CD4-positive, alpha-beta T cell treated with Interleukin-6 at 100 ng/mL for 8 hours (primary cell): ENCODE data around the gene SYPL2.
"Not testable (repeated sequence)": the region's sequence is repeated elsewhere in the genome, so short reads cannot be mapped to it uniquely, and the experiment has no call there.

Source experiments
- DNase-seq: peaks from one replicate; pipeline ENCODE4 v3.0.0-alpha.2; 2020; ENCODE audit warnings: mixed read lengths, low spot score

SYPL2 gene

GRCh38 chr1:109472779-109473178 lies 6.4 kb downstream of the SYPL2 start:
- DNase-seq: no peak

DNA sequence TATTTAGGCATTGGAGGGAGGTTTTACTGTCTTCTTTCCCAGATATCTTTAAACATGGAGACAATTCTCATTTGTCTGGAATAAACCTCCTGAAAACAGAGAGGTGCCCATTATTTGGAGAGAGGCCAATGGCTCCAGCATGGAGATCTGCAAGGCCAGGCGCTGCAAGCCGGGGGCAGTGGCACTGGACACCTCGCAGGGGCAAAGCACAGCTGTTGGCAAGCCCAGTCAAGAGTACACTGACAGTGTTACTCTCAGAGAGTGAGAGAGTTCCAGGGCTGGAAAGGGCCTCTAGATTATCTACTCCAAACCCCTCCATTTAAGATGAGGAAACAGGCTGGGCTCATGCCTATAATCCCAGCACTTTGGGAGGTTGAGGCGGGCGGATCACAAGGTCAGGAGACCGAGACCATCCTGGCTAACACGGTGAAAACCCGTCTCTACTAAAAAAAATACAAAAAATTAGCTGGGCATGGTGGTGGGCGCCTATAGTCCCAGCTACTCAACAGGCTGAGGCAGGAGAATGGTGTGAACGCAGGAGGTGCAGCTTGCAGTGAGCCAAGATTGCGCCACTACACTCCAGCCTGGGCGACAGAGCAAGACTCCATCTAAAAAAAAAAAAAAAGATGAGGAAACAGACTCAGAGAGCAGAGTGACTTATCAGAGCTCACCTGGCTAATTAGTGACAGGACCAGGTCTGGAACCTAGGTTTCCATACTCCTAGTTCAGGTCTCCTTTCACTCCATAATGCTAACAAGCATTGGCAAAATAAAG lies 7.1 kb downstream of the SYPL2 start:
- DNase-seq: not testable (repeated sequence)

GRCh38 chr1:109474697-109475096 lies 8.4 kb downstream of the SYPL2 start:
- DNase-seq: no peak

GRCh38 chr1:109475261-109475660 lies 8.9 kb downstream of the SYPL2 start:
- DNase-seq: no peak

GRCh38 chr1:109476825-109477224 lies 10.5 kb downstream of the SYPL2 start:
- no peak for DNase-seq

GRCh38 chr1:109477821-109478220 lies 11.5 kb downstream of the SYPL2 start:
- no peak for DNase-seq

DNA sequence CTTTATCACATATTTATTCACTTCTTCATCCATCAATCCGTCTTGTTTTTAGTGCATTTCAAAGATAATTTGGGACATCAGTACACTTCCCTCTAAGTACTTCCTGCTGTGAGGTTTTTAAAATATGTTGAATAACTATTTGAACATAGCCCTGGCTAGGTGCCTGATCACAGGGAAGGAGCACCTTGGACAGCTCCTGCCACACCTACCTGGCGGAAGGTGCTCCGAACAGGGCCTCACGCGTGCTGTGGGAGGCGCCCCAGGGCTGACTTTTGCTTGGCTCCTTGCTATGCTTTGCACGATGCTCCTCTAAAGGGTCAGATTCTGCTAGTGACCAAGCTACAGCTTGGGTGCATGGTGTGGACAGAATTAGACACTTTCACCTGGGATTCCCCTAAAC lies 12.5 kb downstream of the SYPL2 start:
- DNase-seq: no peak

DNA sequence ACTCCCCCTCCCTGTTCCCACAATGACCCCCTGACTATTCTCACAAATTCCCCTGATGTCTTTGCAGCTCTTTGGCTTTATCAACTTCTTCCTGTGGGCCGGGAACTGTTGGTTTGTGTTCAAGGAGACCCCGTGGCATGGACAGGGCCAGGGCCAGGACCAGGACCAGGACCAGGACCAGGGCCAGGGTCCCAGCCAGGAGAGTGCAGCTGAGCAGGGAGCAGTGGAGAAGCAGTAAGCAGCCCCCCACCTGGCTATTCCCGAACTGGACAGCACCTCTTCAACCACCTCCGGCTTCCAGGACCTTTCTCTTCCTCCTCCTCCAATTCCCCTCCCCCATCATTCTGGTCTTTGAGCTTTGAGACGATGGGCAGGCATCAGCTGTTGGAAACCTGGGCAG lies 13.0 kb downstream of the SYPL2 start:
- DNase-seq: no peak

GRCh38 chr1:109479901-109480300 lies 13.6 kb downstream of the SYPL2 start:
- DNase-seq: no peak

DNA sequence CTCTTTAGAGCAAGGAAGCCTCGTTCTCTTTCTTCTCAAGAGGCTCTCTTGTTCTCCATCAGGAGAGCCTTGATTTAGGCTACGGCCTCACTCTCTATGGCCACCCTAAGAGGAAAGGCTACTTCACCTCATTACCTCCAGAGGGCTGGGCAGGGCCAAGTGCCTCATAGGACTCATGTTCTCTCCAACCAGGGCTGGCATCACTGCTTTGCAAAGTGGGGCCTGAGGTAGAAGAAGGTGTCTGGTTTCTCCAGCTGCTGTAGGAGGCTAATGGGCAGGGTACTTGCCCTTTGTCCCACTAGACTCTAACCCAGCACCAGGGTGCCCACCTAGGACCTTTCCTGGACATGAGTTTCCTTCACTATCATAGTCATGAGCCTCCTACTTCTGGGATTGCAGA lies 15.3 kb downstream of the SYPL2 start:
- no peak for DNase-seq

GRCh38 chr1:109482242-109482641 lies 15.9 kb downstream of the SYPL2 start:
- DNase-seq: no peak

DNA sequence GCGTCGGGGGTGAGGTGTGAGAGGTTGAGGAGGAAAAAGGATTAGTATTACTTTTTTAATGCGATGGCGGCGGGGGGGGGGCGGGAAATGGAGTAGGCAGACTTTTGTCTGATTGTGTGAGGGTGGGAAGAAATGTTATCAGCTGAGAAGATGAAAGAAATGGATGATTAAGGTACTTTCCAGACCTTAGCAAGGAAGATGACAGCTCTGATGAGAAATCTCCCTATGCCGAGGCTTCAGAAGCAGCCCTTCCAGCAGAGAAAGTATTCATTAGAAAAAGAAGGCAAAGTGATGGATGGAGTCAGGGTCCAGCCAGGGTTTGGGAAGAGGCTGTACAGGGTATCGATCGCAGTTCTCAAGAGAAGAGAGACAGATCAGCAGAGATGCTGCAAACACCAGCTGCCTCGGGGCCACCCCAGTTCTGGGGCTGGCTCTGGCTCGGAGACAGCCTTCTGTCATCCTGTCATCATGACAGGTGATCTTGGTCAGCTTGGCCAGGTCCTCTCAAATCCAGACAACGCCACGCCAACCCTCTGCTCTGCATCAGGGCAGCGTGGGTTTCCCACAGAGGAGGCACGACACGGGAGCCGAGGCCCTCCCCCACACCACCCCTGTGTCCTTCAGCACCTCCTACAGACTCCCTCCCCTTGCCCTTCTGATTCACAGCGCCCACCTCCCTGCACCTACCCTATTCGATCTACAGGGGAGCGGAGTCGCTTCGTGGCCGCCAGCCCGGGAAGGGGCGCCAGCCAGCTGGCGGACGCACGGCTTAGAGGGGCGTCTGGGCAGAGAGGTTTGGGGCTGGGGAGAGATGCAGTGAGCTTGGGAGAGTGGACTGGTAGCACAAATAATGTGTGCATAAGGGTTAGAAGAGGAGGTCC lies 16.7 kb downstream of the SYPL2 start:
- DNase-seq: peak; percentile 35

DNA sequence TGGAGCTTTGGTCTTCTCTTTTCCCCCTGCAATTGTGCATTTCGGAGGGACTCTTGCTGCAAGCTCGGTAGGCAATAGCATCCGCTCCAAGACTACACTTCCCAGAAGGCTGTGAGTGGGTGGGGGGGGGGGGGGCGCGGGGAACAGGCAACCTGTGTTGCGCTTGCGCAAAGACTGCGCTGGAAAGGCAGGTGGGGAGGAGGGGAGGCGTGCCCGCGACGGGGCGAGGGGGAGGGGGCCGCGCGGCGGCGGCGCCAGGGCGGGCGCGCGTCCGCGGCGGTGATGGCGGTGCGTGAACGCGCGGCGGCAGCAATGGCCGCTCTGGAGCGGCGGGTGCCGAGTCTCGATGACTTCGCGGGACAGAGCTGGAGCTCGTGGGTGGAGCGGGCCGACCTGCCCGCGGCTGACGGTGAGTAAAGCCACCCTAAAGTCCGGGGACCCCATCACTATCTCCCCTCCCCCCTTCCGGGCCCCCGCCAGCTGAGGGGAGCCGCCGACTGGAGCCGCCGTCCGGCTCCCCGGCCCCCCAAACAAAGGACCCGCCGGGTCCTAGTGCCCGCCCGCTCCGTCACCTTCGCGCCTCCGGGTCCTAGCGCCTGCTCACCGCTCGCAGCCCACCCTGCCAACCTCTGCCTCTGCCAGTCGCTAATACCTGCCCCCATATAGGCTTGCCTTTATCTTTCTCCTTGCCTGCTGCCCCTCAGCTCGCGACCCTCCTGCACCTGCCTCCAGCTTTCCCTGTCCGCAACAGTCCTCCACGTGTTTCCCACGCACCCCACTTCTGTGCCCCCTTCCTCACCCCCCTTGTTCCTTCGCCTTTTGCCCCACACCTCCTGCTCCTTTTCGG lies 17.5 kb downstream of the SYPL2 start, which contains the start of gene ATXN7L2:
TSS of gene ATXN7L2 (plus strand) at position 234 of the 847 bp plus-strand sequence. CDS start at position 283, 49 bp downstream.
- DNase-seq: peak; percentile 97

- DNase-seq: no peak
Observed at GRCh38 chr1:109484519-109484975, 18.2 kb downstream of the SYPL2 start.

DNA sequence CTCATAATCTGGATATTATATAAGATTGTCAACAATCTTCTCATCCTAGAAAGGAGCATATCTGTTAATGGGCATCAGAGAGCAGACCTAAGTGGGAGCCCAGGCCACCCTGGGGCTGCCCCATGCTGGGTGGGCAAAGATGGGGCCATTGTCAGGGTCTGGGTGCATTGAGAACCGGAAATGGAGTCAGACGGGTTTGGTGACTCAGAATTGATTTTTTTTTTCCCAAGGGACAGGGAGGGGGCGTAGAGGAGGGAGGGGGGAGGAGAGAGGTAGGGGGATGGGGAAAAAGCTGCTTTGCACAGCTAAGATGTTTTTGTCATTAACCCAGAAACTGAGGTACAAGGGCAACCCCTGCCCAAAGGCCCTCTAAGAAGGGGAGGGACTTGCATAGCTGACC lies 18.7 kb downstream of the SYPL2 start:
- no peak for DNase-seq

- no peak for DNase-seq
Observed at GRCh38 chr1:109487261-109487660, 20.9 kb downstream of the SYPL2 start.

GRCh38 chr1:109488201-109488600 lies 21.9 kb downstream of the SYPL2 start:
- no peak for DNase-seq

GRCh38 chr1:109488696-109489095 lies 22.4 kb downstream of the SYPL2 start:
- no peak for DNase-seq

DNA sequence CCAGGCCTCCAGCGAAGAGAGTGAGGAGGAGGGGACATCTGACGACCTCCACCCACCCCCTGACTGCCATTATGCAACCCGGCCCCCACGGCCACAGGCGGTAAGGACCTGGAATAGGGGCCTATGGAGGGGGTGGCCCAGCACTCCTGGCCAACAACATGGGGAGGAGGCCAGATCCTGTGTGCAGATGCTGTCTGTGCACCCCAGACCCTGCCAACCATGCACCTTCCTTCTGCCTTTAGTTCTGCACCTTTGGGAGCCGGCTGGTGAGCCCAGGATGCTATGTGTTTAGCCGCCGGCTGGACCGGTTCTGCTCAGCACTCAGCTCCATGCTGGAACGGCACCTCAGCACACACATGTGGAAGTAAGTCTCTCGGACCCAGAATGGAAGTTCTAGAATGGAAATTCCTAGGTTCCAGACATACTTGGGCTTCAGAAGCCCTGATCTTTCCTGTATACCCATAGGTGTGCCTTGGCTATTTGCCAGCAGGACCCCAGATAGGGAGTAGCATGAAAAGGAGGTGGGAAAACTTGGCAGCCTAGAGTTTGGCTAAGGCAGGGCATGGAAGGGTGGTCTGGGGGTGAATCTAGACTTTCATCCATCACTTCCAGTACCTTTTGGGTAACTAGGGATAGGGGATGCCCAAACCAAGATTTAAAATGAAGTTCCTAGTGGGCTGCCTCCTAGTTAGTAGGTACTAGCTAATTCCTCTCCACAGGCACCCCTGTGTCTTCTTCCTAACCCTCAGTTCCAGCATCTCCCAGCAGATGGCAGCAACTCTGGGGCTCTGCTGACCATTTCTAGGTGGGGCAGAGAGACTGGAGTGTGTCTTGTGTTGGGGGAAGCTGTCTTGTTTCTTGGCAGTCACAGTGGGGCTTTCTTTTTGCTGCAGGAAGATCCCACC lies 23.9 kb downstream of the SYPL2 start:
- DNase-seq: peak; percentile 70

- DNase-seq: no peak
Observed at GRCh38 chr1:109490934-109491302, 24.6 kb downstream of the SYPL2 start.

GRCh38 chr1:109491372-109491771 lies 25.0 kb downstream of the SYPL2 start:
- no peak for DNase-seq
